GM20431 (cell line): ENCODE data around the gene NANOGP8.
"Not testable (repeated sequence)": the region's sequence is repeated elsewhere in the genome, so short reads cannot be mapped to it uniquely, and the experiment has no call there.

Experiments
- in situ Hi-C: fragments of 300-500 bp; cut with MseI, MboI; formaldehyde crosslinking; loops from one replicate; pipeline ENCODE4 v1.15.0; 2020; ENCODE audit warnings: low sequenced_read_pairs; ENCODE audit not compliant: unreplicated experiment

NANOGP8 gene

GRCh38 chr15:35085176-35085919 lies at the start of gene NANOGP8:
TSS of gene NANOGP8 (minus strand) at chr15:35085295. CDS start at chr15:35085110, 185 bp downstream.
- in situ Hi-C loops: not testable (repeated sequence)

GRCh38 chr15:35134299-35134698 lies 49.2 kb upstream of the NANOGP8 start:
- in situ Hi-C loops: no loop called here

- in situ Hi-C loops: no loop called here
Measured at GRCh38 chr15:35130245-35130644, 45.1 kb upstream of the NANOGP8 start.

GRCh38 chr15:35129361-35129760 lies 44.3 kb upstream of the NANOGP8 start:
- in situ Hi-C loops: no loop called here

- in situ Hi-C loops: no loop called here
Measured at GRCh38 chr15:35127717-35128116, 42.6 kb upstream of the NANOGP8 start.

GRCh38 chr15:35126236-35126635 lies 41.1 kb upstream of the NANOGP8 start:
- in situ Hi-C loops: no loop called here

- in situ Hi-C loops: no loop called here
Measured at GRCh38 chr15:35123743-35124142, 38.6 kb upstream of the NANOGP8 start.

GRCh38 chr15:35121611-35122359 lies 36.7 kb upstream of the NANOGP8 start:
- in situ Hi-C loops: no loop called here

GRCh38 chr15:35120173-35120572 lies 35.1 kb upstream of the NANOGP8 start:
- in situ Hi-C loops: no loop called here

GRCh38 chr15:35118960-35119359 lies 33.9 kb upstream of the NANOGP8 start:
- in situ Hi-C loops: no loop called here

GRCh38 chr15:35117543-35118265 lies 32.6 kb upstream of the NANOGP8 start:
- in situ Hi-C loops: no loop called here

GRCh38 chr15:35115155-35115725 lies 30.1 kb upstream of the NANOGP8 start:
- in situ Hi-C loops: no loop called here

GRCh38 chr15:35112346-35112745 lies 27.3 kb upstream of the NANOGP8 start:
- in situ Hi-C loops: no loop called here

GRCh38 chr15:35111861-35112260 lies 26.8 kb upstream of the NANOGP8 start:
- in situ Hi-C loops: no loop called here

GRCh38 chr15:35108453-35108852 lies 23.4 kb upstream of the NANOGP8 start:
- in situ Hi-C loops: no loop called here

- in situ Hi-C loops: no loop called here
Measured at GRCh38 chr15:35107561-35107960, 22.5 kb upstream of the NANOGP8 start.

- in situ Hi-C loops: no loop called here
Measured at GRCh38 chr15:35107122-35107521, 22.0 kb upstream of the NANOGP8 start.

GRCh38 chr15:35104526-35105147 lies 19.5 kb upstream of the NANOGP8 start:
- in situ Hi-C loops: no loop called here

GRCh38 chr15:35102186-35102585 lies 17.1 kb upstream of the NANOGP8 start:
- in situ Hi-C loops: no loop called here

GRCh38 chr15:35101335-35101734 lies 16.2 kb upstream of the NANOGP8 start:
- in situ Hi-C loops: no loop called here
